Karpas-422 (cell line): Measurements from ENCODE around the gene PRKCQ. TPM values are rescaled to one million over a fixed set of nuclear protein-coding genes. Genes with fewer than 3 reads are reported as not detected.
A peak's percentile ranks its signal among the peaks of the same experiment; 100 is the strongest.
"Not testable (repeated sequence)": the region's sequence is repeated elsewhere in the genome, so short reads cannot be mapped to it uniquely, and the experiment has no call there.

Experiments used
- DNase-seq: peaks from one replicate; pipeline ENCODE4 v3.0.0-alpha.2; 2015
- H2AFZ ChIP-seq: fragments of 200-600 bp; sonication (generic); 2 replicates; pipeline ENCODE4 v1.6.1; 2014; ENCODE audit warnings: antibody characterized with exemption, low read length, mixed read lengths
- H3K27ac ChIP-seq: fragments of 200-600 bp; sonication (generic); 2 replicates; pipeline ENCODE4 v1.5.1; 2014; ENCODE audit warnings: mild to moderate bottlenecking, low read length, moderate library complexity
- H3K27me3 ChIP-seq: fragments of 200-600 bp; sonication (generic); 2 replicates; pipeline ENCODE4 v1.6.1; 2014; ENCODE audit warnings: low read length, mixed read lengths
- H3K36me3 ChIP-seq: fragments of 200-600 bp; sonication (generic); 2 replicates; pipeline ENCODE4 v1.6.1; 2014; ENCODE audit warnings: low read length, mixed read lengths; ENCODE audit not compliant: insufficient read depth
- H3K4me1 ChIP-seq: fragments of 200-600 bp; sonication (generic); 2 replicates; pipeline ENCODE4 v1.6.1; 2014; ENCODE audit warnings: mild to moderate bottlenecking, low read length, mixed read lengths
- H3K4me2 ChIP-seq: fragments of 200-600 bp; sonication (generic); 2 replicates; pipeline ENCODE4 v1.6.1; 2014; ENCODE audit warnings: low read length, low read depth, mild to moderate bottlenecking; ENCODE audit not compliant: poor library complexity, severe bottlenecking
- H3K4me3 ChIP-seq: fragments of 200-600 bp; sonication (generic); 2 replicates; pipeline ENCODE4 v1.5.1; 2014; ENCODE audit warnings: mild to moderate bottlenecking, antibody characterized with exemption, low read length, mixed read lengths
- H3K79me2 ChIP-seq: fragments of 200-600 bp; sonication (generic); 2 replicates; pipeline ENCODE4 v1.6.1; 2014; ENCODE audit warnings: mild to moderate bottlenecking, low read length, mixed read lengths
- H3K9ac ChIP-seq: fragments of 200-600 bp; sonication (generic); 2 replicates; pipeline ENCODE4 v1.6.0; 2014; ENCODE audit warnings: low read length
- H3K9me2 ChIP-seq: fragments of 200-600 bp; sonication (generic), shearing (Covaris generic); replicated peaks from 2 replicates; pipeline ENCODE4 v1.6.0; 2014; ENCODE audit warnings: mild to moderate bottlenecking, low read length, moderate library complexity; ENCODE audit not compliant: insufficient read depth
- H3K9me3 ChIP-seq: fragments of 300-700, 200-600 bp; sonication (generic); 2 replicates; pipeline ENCODE4 v1.6.1; 2014; ENCODE audit warnings: low read length, mixed read lengths
- H4K20me1 ChIP-seq: fragments of 200-600 bp; sonication (generic); 2 replicates; pipeline ENCODE4 v1.6.1; 2014; ENCODE audit warnings: mild to moderate bottlenecking, antibody characterized with exemption, low read length, low read depth; ENCODE audit not compliant: insufficient read depth
- total RNA-seq: library from RNA; depleted of rRNA; stranded (reverse); fragments of >200 nt; shearing (Covaris generic); gene quantifications from 2 replicates; pipeline ENCODE4 v1.2.3, GENCODE V29; 2014; ENCODE audit warnings: low replicate concordance

PRKCQ gene
- total RNA-seq, 1 experiment from 2014 or later, result not detected

- Histone ChIP-seq H3K9ac (no peak overlapping the region), H3K36me3 (no peaks in the 10 kb centered on the region), H4K20me1 (no peaks in the 10 kb centered on the region), H3K27ac (no peak overlapping the region), H3K27me3 (no peaks in the 10 kb centered on the region), H3K79me2 (no peaks in the 10 kb centered on the region), H3K4me1 (peaks cover 8% of the 10 kb centered on the region), H3K9me2 (no peaks in the 10 kb centered on the region), H3K4me3 (no peak overlapping the region), H3K4me2 (no peak overlapping the region), H2AFZ (no peak overlapping the region), H3K9me3 (no peaks in the 10 kb centered on the region)
- DNase-seq, result peak; percentile 50
These were observed 93.8 kb downstream of the PRKCQ start for GRCh38 chr10:6486309-6486708.

GRCh38 chr10:6482737-6483357 is 97.2 kb downstream of the PRKCQ start:
- H3K4me2 ChIP-seq, result no peak overlapping the region
- no peaks in the 10 kb centered on the region for H3K79me2 ChIP-seq
- H3K27ac ChIP-seq, result no peak overlapping the region
- H3K9me2 ChIP-seq, result no peaks in the 10 kb centered on the region
- H3K36me3 ChIP-seq, result no peaks in the 10 kb centered on the region
- H3K27me3 ChIP-seq, result no peaks in the 10 kb centered on the region
- no peaks in the 10 kb centered on the region for H4K20me1 ChIP-seq
- DNase-seq, result no peak
- no peak overlapping the region for H3K9ac ChIP-seq
- no peaks in the 10 kb centered on the region for H3K9me3 ChIP-seq
- no peak overlapping the region for H2AFZ ChIP-seq
- no peak overlapping the region for H3K4me3 ChIP-seq
- H3K4me1 ChIP-seq, result peaks cover 8% of the 10 kb centered on the region

- no peaks in the 10 kb centered on the region for H3K36me3 ChIP-seq
- no peak overlapping the region for H3K27ac ChIP-seq
These were observed 101.4 kb downstream of the PRKCQ start for GRCh38 chr10:6478722-6479121.

GRCh38 chr10:6476989-6477388 is 103.1 kb downstream of the PRKCQ start:
- Histone ChIP-seq H3K36me3 (no peaks in the 10 kb centered on the region), H3K27ac (no peak overlapping the region), H3K9me2 (no peaks in the 10 kb centered on the region), H4K20me1 (no peaks in the 10 kb centered on the region), H3K9me3 (no peaks in the 10 kb centered on the region), H3K4me3 (no peak overlapping the region), H3K4me2 (no peak overlapping the region), H2AFZ (no peak overlapping the region), H3K79me2 (no peaks in the 10 kb centered on the region), H3K9ac (no peak overlapping the region), H3K27me3 (no peaks in the 10 kb centered on the region), H3K4me1 (peaks cover 4% of the 10 kb centered on the region)
- no peak for DNase-seq

More at GRCh38 chr10:6478722-6479121, 101.4 kb downstream of the PRKCQ start:
- DNase-seq, result no peak
- Histone ChIP-seq H3K4me2 (no peak overlapping the region), H4K20me1 (no peaks in the 10 kb centered on the region), H2AFZ (no peak overlapping the region), H3K79me2 (no peaks in the 10 kb centered on the region), H3K4me3 (no peak overlapping the region), H3K27me3 (no peaks in the 10 kb centered on the region), H3K9me2 (no peaks in the 10 kb centered on the region), H3K4me1 (peaks cover 4% of the 10 kb centered on the region), H3K9ac (no peak overlapping the region), H3K9me3 (no peaks in the 10 kb centered on the region)

GRCh38 chr10:6474871-6475270 is 105.2 kb downstream of the PRKCQ start:
- Histone ChIP-seq H3K27me3 (no peaks in the 10 kb centered on the region; the same call in 1 of the 2 replicates), H3K36me3 (no peaks in the 10 kb centered on the region), H3K9me3 (no peaks in the 10 kb centered on the region), H4K20me1 (no peaks in the 10 kb centered on the region), H3K9me2 (no peaks in the 10 kb centered on the region), H3K79me2 (no peaks in the 10 kb centered on the region), H3K27ac (no peak overlapping the region), H2AFZ (no peak overlapping the region), H3K4me1 (peaks cover 4% of the 10 kb centered on the region), H3K4me3 (no peak overlapping the region), H3K9ac (no peak overlapping the region), H3K4me2 (no peak overlapping the region)
- DNase-seq, result no peak

- Histone ChIP-seq H3K9me2 (no peaks in the 10 kb centered on the region), H4K20me1 (no peaks in the 10 kb centered on the region), H3K4me2 (no peak overlapping the region), H3K79me2 (no peaks in the 10 kb centered on the region), H3K36me3 (no peaks in the 10 kb centered on the region), H3K27ac (no peak overlapping the region), H3K4me1 (peaks cover 4% of the 10 kb centered on the region), H2AFZ (peak overlapping the region; percentile 49; the same call in 1 of the 2 replicates), H3K27me3 (no peaks in the 10 kb centered on the region; the same call in 1 of the 2 replicates), H3K9me3 (no peaks in the 10 kb centered on the region), H3K9ac (no peak overlapping the region), H3K4me3 (no peak overlapping the region)
- no peak for DNase-seq
These were observed 106.1 kb downstream of the PRKCQ start for GRCh38 chr10:6473901-6474370.

GRCh38 chr10:6473430-6473829 is 106.6 kb downstream of the PRKCQ start:
- no peak overlapping the region for H3K4me2 ChIP-seq

GRCh38 chr10:6472710-6473005 is 107.4 kb downstream of the PRKCQ start:
- not testable (repeated sequence) for H3K4me1 ChIP-seq, H3K4me2 ChIP-seq, H3K9ac ChIP-seq, H3K27me3 ChIP-seq, DNase-seq, H3K4me3 ChIP-seq, H2AFZ ChIP-seq, H3K27ac ChIP-seq, H3K9me2 ChIP-seq, H4K20me1 ChIP-seq, H3K79me2 ChIP-seq, H3K9me3 ChIP-seq, H3K36me3 ChIP-seq

More at GRCh38 chr10:6473430-6473829, 106.6 kb downstream of the PRKCQ start:
- no peaks in the 10 kb centered on the region; the same call in 1 of the 2 replicates for H3K27me3 ChIP-seq
- no peak overlapping the region for H3K9ac ChIP-seq
- DNase-seq, result no peak
- H2AFZ ChIP-seq, result no peak overlapping the region
- H3K4me3 ChIP-seq, result no peak overlapping the region
- H3K79me2 ChIP-seq, result no peaks in the 10 kb centered on the region
- H3K36me3 ChIP-seq, result no peaks in the 10 kb centered on the region
- no peaks in the 10 kb centered on the region for H3K9me2 ChIP-seq
- no peaks in the 10 kb centered on the region for H4K20me1 ChIP-seq
- no peak overlapping the region for H3K27ac ChIP-seq
- H3K4me1 ChIP-seq, result peaks cover 4% of the 10 kb centered on the region
- no peaks in the 10 kb centered on the region for H3K9me3 ChIP-seq
